Superior temporal gyrus (tissue), 1 donor: ENCODE measurements around the gene ZNF607.
"Not testable (repeated sequence)": the region's sequence is repeated elsewhere in the genome, so short reads cannot be mapped to it uniquely, and the experiment has no call there.

Experiments
- DNase-seq: peaks from one replicate; pipeline ENCODE4 v3.0.0-alpha.2; 2016; ENCODE audit errors: extremely low spot score

The ZNF607 gene

DNA sequence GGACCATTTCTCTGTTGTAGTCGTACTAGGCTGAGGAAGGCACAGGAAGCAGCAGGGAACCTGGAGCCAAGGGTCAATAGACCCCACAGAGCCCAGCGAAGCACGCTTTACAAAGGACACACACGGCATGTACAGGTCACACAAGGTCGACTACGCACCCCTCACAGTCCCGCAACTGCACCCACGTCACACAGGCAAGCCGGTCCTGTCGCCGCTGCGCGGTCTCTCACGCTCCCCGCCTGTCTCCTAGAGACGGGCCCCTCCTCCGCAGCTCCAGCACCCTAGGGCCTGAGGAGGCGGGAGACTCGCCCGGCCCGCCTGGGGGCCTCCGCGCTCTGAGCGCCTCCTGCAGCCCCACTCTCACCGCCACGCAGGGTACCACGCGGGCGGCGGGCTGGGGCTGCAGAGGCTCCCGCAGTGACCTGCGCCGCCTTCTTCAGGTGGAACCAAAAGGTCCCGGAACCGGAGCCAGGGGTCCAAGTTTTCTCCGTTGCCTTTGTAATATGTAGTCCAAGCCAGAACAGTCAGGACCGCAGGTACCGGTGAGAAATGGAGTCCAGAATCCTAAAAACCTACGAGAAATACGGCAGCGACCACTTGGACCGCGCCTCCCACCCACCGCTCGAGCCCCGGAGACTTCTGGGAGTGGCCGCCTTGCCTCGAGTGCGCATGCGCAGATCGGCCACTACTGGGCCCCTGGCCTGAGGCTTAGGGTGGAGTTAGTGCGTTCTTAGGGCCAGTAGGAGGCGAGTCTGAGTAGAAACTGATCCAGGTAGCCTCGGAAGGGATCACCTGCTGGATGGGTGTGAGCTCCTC lies at the start of gene ZNF607:
Gene ZNF607, minus strand, starts transcription at position 651 of the 816 bp plus-strand sequence. CDS start 8,143 bp downstream, outside the sequence.
- DNase-seq, result peak; percentile 94

DNA sequence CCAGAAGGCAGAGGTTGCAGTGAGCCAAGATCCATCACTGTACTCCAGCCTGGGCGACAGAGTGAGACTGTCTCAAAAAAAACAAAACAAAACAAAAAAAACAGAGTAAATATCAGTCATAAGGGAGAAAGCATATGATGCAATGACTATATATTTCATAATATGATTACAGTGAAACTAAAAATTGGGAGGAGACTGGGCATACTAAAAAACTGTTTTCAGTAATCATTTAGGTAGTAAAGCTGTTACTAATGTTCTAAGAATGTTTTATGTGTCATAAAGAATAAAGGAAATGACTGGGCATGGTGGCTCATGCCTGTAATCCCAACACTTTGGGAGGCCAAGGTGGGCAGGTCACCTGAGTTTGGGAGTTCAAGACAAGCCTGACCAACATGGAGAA lies 43.9 kb upstream of the ZNF607 start:
- no peak for DNase-seq

DNA sequence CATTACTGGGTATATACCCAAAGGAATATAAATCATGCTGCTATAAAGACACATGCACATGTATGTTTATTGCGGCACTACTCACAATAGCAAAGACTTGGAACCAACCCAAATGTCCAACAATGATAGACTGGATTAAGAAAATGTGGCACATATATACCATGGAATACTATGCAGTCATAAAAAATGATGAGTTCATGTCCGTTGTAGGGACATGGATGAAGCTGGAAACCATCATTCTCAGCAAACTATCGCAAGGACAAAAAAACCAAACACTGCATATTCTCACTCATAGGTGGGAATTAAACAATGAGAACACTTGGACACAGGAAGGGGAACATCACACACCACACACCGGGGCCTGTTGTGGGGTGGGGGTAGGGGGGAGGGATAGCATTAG lies 38.1 kb upstream of the ZNF607 start:
- not testable (repeated sequence) for DNase-seq

DNA sequence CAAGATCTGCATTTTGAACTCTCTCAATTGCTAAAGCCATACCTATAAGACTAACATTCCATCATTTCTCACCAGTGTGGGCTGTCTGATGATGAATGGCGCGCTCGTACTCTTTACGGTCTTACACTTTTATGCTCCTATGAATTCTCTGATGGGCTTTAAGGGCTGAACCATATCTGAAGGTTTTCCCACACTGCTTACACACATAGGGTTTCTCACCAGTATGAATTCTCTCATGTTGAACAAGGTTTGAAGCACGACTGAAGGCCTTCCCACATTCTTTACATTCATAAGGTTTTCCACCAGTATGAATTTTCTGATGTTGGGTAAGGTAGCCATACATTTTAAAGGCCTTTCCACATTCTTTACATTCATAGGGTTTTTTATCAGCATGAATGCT lies 18.8 kb upstream of the ZNF607 start:
- no peak for DNase-seq

DNA sequence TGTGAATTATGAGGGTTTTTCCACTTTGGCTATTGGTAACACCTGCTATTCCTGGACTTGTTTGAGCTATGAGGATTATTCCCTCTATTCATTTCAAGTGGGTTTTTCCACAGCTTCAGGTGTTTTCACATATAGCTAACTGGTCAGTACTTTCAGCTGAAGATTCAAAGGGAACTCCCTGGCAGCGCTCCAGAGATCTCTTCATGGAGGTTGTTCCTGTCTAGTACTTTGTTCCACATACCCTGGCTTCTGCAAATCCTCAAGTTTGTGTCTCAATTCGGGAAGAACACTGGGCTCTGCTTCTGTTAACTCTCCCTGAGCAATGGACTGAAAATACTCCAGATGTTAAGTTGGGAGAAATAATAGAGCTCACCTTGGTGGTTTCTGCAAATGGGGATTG lies 5.6 kb upstream of the ZNF607 start:
- DNase-seq, result no peak

DNA sequence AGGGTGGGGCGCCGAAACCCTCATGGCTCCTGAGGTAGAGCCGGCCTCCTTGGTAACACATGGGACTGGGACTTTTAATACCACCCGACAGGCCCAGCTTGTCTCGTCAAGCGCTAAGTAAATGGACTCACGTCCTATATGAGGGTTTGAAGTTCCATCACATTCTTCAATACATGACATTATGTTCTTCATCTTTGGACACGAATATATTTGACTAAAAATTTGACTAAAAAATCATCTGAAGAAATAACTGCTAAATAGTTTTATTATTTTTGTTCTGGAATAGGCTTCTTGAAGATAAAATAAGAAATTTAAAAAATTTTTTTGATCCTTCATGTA lies 335 bp upstream of the ZNF607 start:
- no peak for DNase-seq

DNA sequence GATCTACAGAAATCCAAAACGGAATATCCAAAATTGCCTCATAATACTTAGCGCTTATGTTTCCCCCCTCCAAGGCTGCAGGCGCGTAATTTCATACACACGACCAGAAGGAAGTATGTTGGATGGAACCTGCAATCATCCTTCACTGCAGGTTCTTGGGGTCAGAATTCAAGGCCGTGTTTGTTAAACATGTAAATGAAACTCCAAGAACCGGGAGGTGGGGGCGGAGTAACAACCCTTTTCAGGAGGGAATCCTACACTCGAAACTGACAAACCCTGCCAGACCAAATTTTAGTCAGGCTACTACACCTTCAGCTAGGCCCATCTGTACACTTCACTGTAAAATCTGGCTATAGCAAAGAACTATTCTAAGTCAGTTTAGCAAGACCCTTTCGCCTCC lies 1.3 kb downstream of the ZNF607 start:
- DNase-seq, result peak; percentile 17

DNA sequence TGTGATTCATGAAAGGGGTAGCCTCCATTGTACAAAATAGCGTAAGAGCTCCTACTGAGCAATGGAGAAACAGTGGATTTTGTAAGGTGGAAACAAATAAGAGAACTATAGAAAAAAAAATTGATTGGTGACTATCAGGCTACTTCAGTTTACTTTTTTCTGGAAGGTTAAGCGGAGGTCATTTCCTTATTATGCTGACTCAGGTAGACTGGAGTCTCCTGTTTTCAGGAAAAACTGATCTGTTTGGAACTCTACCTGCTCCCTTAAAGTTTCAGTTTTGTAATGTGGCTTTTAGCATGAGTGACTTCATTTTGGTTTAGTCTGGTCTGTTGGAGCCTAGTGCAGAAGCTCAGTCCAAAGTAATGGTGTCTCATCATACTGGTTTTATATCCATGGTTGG lies 3.4 kb downstream of the ZNF607 start:
- DNase-seq, result no peak

DNA sequence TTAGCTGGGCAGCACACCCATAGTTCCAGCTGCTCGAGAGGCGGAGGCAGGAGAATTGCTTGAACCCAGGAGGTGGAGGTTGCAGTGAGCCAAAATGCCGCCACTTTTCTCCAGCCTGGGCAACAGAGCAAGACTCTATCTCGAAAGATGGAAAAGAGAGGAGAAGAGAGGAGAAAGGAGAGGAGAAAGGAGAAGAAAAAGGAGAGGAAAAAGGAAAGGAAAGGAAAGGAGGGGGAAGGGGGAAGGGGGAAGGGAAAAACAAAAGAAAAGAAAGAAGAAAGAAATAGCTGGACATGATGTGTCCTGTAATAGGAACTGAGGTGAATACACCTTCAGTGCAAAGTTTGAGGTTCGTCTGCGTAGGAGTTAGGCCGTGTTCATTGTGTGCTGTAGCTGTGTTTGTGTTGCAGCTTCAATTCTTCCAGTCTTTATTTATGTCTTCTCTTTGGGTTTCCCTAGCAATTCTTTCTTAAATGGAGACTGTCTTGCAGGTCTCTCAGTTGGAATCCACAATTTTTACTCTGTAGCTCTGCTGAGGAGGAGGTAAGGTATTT lies 13.4 kb downstream of the ZNF607 start:
- DNase-seq, result no peak

DNA sequence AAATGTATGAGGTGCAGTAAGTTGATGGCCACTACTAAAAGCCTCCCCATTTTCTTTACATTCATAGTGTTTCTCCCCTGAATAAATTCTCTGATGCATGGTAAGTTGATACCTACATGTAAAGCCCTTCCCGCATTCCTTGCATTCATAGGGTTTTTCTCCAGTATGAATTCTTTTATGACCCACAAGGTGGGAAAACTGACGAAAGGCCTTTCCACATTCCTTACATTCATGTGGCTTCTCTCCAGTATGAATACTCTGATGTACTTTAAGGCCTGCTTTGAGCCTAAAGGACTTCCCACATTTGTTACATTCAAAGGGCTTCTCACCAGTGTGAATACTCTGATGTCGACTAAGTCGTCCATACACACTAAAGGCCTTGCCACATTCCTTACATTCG lies 20.5 kb downstream of the ZNF607 start:
- no peak for DNase-seq

DNA sequence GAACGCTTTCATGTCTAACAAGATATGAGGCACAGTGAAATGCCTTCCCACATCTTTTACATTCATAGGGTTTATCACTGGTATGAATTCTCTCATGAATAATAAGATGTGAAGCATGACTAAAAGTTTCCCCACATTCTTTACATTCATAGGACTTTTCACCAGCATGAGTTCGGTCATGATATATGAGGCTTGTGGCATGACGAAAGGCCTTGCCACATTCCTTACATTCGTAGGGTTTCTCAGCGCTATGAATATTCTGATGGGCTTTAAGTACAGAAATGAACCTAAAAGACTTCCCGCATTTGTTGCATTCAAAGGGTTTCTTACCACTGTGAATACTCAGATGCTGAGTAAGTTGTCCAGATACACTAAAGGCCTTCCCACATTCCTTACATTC lies 21.3 kb downstream of the ZNF607 start:
- DNase-seq, result no peak

DNA sequence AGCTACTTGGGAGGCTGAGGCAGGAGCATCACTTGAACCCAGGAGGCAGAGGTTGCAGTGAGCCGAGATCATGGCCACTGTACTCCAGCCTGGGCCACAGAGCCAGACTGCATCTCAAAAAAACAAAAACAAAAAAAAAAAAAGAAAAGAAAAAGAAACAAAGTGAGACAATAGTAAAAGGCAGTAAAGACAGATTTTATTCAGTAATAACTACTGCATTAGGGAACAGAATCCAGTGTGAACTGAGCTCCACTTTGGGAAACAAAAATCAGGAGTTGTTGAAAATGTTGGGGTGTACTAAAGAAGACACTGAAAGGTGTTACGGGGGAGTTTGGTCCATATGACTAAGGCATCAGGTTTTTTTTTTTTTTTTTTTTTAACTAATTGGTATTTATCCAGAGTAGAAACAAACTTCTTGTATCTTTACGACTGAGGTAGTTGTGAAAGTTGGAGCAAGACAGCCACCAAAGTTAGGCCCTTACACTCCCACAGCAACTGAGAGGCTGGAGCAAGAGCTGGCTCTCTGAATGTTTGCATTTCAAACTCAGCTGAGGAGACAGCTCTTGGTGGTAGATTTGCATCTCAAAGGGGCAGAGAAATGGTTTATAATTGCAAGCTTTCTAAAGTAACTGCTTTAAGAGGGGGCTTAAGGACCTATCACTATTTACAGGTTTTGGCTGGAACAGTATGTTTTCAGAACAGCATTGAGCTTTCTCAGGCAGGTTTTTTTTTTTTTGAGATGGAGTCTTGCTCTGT lies 24.2 kb downstream of the ZNF607 start:
- DNase-seq, result no peak

DNA sequence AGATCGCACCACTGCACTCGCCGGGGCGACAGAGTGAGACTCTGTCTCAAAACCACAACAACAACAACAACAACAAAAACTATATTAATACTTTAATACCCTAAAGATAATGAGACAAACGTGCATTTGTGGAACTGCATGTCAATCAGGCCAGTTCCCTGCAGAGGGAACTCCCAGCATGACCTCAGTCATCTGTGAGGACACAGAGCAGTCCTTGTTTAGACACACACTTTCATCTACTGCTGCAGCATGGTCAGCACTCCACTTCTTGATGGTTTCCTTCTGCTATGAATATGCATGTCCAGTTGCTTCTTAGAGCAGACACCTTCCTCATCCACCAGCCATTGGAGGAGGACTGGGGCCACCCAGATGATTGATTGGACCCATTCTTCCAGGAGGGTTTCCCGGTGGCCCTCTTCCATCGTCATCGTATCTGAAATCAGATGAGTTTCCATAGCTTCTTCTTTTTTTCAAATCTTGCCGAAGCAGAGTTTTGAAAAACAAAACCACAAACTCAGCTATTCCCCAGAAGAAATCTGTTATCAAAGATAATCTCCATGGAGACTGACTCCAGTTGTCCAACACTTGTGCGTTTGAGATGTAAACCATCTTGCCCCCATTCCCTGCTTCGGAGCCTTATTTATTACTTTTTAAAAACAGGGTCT lies 26.5 kb downstream of the ZNF607 start:
- DNase-seq, result peak; percentile 73

DNA sequence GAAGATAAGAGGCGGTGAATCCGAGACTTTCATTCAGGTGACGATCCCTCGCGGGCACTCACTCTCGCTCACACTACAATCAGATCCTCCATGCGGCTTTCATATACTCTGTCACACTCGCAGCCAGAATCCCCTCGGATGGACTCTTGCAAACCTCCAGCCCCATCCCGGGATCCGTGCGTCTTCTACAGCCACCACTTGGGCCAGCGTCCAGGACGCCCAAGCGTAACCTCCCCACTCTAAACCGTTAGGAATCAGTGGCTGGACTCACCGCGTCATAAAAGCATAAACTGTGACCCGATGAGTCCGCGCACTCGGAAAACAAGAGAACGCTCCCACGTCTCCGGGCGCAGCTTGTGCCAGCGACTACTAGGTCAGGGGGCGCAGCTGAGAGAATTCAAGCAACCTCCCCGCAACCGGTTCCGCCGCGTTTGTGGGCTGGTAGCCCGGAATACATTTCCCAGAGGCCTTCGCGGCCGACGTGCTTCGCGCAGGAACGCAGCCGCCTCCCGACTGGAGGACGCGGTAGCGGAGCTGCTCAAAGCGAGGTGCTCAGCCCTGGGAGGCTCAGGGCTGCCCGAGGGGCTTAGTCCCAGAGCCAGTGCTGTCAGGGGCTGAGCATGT lies 27.6 kb downstream of the ZNF607 start:
- peak; percentile 92 for DNase-seq

DNA sequence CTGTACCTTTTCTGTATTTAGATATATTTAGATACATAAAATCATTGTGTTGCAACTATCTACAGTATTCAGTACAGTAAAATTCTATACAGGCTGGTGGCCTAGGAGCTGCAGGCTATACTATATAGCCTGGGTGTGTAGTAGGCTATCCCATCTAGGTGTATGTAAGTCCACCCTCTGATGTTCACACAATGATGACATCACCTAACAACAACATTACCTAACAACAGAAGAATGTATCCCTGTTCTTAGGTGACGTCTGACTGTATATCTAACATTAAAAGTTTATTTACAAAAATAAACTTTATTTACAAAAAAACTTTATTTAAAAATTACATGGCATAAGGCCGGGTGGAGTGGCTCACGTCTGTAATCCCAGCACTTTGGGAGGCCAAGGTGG lies 36.0 kb downstream of the ZNF607 start:
- no peak for DNase-seq

DNA sequence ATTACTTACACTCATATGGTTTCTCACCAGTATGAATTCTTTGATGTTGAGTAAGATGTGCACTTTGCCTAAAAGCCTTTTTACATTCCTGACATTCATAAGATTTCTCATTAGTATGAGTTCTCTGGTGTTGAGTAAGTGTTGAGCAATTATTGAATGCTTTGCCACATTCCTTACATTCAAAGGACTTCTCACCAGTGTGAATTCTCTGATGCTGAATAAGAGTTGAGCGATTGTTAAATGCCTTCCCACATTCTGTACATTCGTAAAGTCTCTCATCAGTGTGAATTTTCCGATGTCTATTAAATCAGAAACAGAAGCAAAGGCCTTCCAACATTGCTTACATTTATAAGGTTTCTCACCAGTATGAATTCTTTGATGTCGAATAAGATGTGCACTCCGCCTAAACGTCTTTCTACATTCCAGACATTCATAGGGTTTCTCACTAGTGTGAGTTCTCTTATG lies 50.1 kb downstream of the ZNF607 start:
- DNase-seq, result no peak

DNA sequence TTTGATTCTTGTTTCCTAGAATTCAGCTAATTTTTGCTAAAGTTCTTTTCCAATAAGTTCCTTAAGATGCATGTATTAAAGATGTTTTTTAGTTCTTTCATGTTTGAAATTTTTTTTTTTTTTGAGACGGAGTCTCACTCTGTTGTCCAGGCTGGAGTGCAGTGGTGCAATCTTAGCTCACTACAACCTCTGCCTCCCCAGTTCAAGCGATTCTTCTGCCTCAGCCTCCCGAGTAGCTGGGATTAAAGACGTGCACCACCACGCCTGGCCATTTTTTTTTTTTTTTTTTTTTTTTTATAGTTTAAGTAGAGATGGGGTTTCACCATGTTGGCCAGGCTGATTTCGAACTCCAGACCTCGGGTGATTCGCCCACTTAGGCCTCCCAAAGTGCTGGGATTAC lies 62.4 kb downstream of the ZNF607 start:
- DNase-seq, result not testable (repeated sequence)

DNA sequence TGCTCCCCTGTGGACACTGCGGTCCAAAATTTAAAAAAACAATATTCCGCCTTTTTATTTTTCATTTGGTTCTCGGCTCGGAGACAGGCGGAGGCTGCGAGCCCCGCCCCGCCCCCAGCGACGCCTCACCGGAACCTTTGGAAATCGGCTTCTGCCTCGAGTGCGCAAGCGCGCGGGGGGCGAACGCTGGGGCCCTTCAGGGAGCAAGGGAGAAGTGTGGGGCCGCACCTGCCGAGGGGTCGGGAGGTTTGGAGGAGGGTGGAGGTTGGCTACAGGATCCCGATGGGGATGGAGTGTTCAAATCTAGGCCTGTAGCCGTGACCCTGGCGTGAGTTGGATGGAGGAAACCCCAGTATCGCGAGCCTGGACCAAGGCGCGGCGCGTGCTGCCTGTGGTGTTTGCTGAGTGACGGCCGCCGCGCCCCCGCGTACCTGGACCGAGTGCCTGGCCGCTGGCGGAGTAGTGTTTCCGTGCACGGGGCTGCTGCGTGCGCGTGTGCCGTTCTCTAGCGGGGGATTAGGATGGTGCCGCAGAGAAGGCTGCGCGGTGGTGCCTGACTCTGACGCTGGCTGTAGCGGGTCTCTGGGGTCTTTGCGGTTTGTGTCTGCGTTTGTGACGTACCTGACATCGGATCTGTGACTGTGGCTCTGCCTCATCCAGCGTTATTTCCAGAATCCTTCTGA lies 63.7 kb downstream of the ZNF607 start:
- DNase-seq, result peak; percentile 86

DNA sequence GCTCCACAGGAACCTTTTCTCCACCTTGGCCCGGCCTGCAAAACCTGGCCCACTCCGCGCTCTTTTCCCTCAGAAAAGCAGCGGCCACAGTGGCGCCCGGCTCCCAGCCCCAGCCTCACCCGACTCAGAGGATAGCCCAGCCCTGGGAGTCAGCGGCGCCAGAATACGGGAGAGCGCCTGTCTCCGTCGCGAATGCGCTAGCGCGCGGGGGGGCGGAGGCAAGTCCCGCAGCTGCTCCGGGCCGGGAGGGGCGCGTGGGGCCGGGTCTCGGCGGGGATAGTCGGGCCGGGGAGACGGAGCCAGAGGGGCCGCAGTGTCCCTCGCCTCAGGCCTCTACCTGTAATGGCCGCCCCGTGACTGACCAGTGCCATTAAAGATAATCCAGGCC lies 64.3 kb downstream of the ZNF607 start, which contains the start of gene ZFP30:
Gene ZFP30, minus strand, starts transcription at position 165 of the 388 bp plus-strand sequence. CDS start 7,643 bp downstream, outside the sequence.
- DNase-seq, result peak; percentile 89

DNA sequence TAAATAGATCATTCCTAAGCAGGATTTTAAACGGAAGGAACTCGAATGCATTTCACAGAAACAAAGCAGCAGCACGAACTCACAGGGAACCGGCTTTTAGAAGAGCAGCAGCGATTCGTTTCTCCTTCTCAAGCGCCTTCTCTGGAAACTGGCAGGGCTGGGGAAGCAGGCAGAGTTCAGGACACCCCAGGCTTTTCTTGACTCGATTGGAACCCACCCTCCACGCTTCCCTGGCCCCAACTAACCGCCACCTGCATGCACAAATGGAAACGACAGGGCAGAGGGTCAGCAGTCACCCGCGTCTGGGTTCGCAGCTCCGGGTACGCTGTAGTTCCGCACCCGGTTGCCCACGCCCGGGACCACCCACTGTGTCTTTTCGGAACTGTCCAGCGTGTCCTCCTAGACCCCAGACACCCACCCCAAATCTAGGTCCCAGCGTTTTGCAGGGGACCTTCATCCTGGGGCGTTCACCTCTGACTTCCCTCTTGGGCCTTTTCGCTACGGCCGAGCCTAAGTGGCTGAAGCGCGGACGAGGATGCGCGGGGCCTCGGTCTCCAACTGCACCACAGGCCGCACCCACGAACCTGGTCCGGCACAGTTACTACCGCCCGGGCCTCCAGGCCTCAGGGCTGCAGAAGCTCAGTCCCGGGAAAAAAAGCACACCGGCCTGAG lies 64.8 kb downstream of the ZNF607 start:
- DNase-seq, result no peak

DNA sequence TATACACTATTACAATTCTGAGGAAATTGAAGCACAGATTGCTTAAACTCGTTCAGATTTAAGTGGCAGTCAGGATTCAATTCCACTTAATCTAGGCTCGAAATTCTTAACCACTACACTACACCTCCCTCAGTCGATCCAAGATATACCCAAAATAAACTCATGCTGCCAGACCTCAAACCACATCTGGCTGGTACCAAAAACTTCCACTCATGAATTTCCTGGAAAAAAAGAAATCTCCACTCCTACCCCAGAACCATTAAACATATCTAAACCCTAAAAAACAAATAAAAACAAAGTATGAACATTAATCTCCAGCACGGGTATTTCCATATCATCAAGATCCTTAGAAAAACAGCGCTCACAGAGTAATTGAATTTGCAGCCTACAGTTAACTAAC lies 65.4 kb downstream of the ZNF607 start:
- peak; percentile 54 for DNase-seq
